NCI-H187 treated with DMSO at 0.1 percent for 48 hours (cell line): ENCODE data around the gene LAMA2.

Source experiments
- DNase-seq: peaks from one replicate; lab custom pipeline; 2025; lab: John Stamatoyannopoulos, UW

Gene LAMA2

GRCh38 chr6:129382916-129383315 lies 500.0 kb downstream of the LAMA2 start:
- DNase-seq: no peak

DNA sequence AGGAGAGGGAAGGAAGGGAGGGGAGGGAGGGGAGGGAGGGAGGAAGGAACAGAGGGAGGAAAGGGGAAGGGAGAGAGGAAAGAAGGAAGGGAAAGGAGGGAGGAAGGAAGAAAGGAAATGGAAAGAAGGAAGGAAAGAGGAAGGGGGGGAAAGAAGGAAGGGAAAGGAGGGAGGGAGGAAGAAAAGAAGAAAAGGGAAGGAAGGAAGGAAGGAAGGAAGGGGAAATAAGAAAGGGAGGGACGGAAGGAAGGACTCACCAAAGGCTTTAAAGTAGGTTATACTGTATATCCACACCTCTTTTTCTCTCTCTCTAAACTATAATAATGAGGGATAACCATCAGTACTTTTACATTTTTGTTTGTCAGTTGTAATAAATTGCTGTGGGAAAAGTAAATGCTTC lies 502.2 kb downstream of the LAMA2 start:
- DNase-seq: no peak

DNA sequence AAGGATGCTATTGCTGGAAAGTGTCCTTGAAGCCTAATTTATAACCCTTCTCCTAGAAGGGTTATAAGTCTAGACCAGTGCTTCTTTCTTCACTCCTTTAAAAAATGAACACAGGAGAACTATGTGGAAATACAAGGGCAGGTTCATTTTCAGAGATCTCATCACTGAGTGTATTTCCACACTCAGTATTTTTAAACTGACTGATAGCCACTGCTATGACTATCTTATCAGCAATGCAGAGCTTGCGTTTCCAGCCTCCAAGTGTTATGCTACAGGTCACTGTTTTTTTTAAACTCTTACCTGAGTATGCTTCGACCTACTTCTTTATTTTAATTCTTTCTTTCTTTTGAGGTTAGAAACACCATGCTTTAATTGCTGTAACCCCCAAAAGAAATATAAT lies 508.0 kb downstream of the LAMA2 start:
- no peak for DNase-seq

DNA sequence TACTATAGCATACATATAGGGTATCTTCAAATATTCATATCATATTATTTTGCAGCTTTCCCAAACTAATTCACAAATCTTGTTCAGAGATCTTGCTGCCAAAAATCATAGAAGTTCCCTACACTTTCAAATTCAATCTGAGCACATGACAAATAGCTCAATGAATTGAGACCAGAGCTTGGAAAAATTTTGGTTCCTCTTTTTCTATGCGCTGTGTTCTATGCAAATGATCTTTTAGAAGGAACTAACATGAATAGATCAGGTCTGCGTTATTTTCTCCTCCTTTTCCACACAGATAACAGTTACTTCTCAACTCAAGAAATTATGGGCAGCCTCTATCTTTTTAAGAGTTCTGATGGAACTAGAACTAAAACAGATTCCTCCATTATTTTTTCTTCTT lies 510.7 kb downstream of the LAMA2 start:
- DNase-seq: no peak

DNA sequence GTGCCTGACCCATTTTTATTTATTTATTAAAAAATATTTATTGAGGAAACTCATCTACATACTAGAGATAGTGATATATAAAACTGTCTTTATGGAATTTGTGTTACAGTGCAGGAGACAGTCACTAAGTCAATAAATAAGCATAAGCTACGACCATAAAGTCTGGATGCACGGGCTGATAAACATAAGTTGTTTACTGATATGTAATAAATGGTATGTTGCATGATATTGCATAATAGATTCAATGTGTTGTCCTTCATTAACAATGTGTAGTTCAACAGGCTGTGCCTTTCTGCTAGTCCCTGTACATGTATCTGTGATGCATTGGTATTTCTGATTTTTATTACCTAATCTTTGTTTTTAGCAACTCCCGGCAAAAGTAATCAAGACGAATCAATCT lies 515.8 kb downstream of the LAMA2 start:
- DNase-seq: no peak

- DNase-seq: no peak
These were observed 519.3 kb downstream of the LAMA2 start for GRCh38 chr6:129402244-129402643.

DNA sequence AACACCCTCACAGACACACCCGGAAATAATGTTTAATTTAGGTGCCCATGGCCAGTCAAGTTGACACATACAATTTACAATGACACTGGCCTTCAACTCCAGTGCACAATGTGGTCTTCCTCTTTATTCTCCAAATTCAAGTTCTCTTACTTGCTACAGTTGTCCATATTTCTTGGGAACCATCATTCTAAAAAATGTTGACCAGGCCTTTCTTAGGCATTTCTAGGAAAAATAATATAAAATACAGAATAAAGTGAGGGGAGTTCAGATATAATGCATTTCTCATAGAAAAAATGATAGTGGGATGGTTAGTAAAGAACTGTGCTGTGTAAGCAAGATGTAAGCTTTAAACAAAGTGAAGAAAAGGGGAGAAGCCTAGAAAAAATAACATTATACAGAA lies 528.2 kb downstream of the LAMA2 start:
- DNase-seq: no peak

GRCh38 chr6:129416337-129416990 lies 533.5 kb downstream of the LAMA2 start:
- DNase-seq: no peak

DNA sequence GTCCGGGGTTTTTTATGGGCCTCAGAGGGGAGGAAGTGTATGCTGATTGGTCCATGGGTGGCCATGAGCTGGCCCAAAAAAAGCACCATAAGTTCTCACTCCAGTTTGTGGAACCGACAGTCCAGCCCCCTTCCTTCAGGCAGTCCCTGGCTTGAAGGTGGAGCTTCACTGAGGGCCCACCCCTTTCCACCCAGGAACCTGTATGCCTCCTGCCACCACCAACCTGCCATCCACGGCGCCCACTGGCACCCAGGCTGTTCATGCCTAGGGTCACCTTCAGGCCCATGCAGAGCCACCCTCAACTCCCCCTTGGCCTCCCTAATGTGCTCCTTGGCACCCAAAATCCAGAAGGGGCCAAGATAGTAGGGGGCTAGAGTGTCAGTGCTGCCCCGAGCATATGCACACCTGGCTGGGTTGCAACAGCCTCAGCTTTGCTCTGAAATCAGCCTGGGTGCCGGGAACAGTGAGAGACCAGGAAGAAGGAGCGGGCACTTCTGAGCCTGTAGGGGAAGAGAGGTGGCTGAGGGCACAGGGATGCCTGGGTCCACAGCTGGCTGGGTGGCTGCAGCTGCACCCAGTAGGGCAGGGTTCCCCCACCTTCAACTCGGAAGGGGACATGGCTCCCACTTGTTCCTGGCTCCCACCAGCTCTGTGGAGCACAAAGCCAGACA lies 534.6 kb downstream of the LAMA2 start:
- DNase-seq: no peak

DNA sequence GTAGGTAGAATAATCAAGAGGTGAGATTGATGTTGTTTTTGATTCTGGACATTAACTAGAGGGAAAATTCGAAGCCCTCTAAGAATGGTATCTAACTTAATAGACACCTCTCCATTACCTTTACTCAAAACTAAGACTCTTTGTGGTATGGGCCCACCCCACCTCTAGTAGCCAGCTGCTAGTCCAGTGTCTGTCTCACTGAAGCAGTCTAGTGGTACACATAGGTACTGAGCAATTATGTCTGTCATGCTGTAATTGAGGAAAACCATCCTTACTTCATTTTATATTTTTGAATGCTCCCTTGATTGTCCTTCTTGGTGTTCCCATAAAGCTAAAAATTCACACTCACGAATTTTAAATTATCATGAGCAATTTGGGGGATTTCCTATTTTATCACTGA lies 536.4 kb downstream of the LAMA2 start:
- no peak for DNase-seq

DNA sequence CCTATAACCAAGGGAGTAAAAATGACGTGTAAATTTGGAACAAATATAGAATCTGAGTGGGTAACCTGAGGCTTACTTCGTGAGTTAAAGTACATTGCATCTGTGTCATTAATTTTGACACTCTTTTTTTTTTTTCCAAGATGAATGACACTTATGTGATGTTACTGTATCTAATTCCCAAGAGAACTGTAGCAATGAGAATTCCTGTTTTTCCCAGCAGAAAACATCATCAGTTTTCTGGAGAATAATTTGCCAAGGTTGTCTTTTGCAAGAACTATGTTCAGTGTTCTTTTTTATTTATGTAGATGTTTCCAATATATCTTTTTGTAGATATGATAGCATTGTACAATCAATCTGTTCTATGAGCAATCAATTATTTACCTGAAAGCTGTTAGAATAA lies 543.4 kb downstream of the LAMA2 start:
- no peak for DNase-seq

DNA sequence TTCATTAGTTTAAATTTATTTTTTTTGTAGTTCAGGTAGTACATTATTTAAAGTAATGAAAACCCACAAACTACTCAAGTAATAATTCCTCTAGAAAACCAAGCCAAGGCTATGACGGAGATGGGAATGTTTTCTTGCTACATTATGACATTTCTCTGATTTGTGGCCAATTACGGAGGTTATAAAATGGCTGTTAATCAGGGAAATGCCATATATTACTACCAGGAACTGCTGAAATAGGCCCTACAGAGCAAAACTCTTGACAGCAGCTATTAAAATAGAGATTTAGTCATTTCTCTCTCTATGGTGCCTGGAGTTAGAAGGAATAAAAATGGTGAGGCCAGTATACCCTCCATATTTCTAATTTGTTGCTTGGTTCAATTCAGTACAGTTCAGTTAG lies 547.0 kb downstream of the LAMA2 start:
- DNase-seq: no peak

- DNase-seq: no peak
These were observed 549.8 kb downstream of the LAMA2 start for GRCh38 chr6:129432738-129433137.

DNA sequence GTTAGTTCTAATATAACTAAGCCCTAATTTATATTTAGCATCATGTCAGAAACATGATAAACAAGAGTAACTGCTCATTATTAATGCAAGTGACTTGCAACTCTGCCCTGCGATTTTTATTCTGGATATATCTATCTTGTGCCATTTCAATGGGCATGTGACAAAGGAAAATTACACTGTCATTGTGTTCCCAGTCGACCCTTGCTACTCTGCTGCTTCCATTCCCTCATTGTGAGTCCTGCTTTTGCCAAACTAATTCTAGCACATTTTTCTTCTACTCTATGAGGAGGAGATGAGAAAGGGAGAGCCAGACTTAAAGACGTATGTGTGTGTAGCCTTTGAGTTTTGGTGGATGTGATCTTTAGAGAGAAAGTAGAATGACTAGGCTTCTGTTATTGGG lies 551.2 kb downstream of the LAMA2 start:
- no peak for DNase-seq

GRCh38 chr6:129440691-129441090 lies 557.8 kb downstream of the LAMA2 start:
- DNase-seq: no peak

- DNase-seq: no peak
These were observed 561.7 kb downstream of the LAMA2 start for GRCh38 chr6:129444683-129445082.

DNA sequence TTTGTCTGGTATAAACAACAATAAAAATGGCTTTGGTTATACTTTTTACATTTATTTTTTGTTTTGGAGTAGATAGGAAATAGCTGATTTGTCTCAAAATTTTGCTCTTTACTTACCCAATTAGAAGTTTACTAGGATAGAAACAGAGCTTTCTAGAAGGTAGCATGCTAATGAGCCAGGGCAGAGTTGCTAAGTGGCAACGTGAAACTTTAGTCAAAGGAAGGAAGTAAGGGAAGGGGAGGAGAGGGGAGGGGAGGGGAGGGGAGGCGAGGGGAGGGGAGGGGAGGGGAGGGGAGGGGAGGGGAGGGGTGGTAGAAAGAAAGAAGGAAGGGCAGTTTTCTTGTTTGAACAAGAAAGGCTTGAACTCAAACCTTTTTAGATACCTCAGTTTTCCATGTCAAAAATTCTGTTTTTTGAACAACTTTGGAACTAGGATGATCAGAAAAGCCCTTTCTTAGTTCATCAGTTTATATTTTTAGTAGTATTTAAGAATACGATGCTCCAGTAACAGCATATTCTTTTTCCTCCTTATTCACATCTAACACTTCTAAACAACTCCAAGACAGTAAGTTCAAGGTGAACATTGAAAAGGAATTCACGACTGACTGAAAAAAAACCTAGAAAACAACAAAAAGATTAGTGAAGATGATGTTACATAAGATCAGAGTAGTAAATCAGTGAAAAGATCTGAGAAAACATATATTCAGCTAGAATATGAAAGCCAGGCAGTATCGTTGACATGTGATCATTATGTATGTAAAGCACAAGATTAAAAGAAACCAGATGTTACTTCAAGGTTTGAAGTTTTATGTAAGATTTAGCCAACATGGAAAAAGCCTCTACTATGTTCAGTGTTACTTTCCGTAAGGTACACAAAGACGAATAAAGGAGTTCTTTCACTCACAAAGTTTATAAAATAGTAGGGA lies 563.6 kb downstream of the LAMA2 start:
- no peak for DNase-seq

GRCh38 chr6:129447198-129447565 lies 564.2 kb downstream of the LAMA2 start:
- DNase-seq: no peak

DNA sequence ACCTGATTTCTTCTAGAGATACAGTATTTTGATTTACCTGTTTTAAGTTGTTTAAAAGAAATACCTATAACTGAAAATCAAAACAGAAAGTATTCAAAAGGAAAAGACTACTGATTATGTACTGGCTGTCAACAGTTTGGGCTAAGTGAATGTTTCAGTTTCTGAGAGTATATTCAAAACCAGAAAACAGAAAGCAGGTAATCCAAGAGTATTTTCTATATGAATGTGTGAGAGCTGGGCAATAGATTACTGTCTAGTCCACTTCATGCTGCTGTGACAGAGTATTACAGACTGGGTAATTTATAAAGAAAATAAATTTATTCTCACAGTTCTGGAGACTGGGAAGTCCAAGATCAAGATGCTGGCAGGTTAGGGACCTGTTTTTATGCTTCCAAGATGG lies 566.0 kb downstream of the LAMA2 start:
- DNase-seq: no peak

DNA sequence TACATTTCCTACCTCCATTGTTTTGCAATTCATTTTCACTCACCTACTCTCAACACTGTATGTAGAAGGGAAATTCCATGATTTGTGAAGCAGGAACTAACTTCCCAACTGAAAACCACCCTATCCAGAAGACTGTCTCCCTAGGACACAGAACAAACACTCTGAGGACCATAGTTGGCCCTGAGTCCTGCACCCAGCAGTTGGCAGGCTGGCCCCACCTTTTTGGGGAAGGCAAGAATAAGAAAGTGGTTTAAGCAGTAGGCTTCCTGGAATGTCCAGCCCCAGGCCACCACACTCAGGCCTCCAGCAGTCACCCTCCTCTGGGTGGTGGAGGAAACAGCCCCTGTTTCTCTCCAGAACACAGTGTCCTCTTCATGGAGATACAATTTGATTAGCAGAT lies 568.2 kb downstream of the LAMA2 start:
- no peak for DNase-seq

DNA sequence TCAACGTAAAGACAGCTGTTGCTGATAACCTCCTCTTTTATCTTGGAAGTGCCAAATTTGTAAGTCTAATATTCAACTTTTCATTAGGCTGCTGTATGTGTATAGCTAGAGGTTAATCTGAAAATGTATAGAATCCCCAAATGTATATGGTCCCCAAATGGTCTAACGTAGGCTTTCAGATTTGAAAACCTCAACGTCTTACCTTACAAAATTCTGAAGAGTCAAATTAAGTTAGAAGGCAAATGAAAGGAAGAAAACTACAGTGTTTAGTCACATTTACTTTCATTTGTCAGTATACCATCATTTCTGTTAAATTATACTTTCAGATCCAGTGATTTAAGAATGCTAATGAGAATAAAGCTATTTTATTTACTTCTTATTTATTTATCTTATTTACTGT lies 570.1 kb downstream of the LAMA2 start:
- DNase-seq: no peak

- DNase-seq: no peak
These were observed 571.5 kb downstream of the LAMA2 start for GRCh38 chr6:129454488-129454887.

DNA sequence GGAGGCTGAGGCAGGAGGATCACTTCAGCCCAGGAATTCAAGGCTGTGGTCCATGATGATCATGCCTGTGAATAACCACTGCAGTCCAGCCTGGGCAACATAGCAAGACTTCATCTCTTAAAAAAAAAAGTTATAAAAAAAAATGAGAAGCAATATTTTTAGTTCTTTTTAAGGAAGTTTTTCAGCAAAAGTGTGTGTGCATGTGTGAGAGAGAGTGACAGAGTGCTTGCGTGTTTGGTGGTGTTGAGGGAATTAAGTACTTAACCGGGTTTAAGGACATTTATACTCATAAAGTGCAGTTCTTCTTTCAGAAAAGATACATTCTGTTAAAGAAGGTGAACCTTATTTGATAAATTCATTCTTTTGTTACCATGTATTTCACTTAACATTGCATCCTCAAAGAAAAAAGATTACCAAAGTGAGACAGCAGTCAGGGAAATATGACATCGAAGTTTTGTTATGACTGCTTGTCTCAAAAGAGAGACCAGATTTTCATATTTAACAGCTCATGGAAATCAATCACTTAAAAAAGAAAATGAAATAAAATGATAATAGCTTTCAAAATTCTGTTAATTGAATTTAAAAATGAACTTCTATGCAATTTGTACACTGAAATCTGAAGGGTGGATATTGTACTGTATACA lies 572.3 kb downstream of the LAMA2 start:
- DNase-seq: no peak
